BE2C (cell line): ENCODE data around the gene ARID3A.
A peak's percentile ranks its signal among the peaks of the same experiment; 100 is the strongest.

ENCODE experiments used
- DNase-seq: peaks from one replicate; pipeline ENCODE4 v3.0.0-alpha.2; 2020
- H3K27me3 ChIP-seq: fragments of 250-450 bp; sonication (Bioruptor Pico); 2 replicates; pipeline ENCODE4 v1.5.1; 2020; ENCODE audit warnings: mild to moderate bottlenecking
- H3K36me3 ChIP-seq: fragments of 250-450 bp; sonication (Bioruptor Pico); 2 replicates; pipeline ENCODE4 v1.5.1; 2020; ENCODE audit warnings: mild to moderate bottlenecking
- H3K4me1 ChIP-seq: fragments of 250-450 bp; sonication (Bioruptor Pico); 2 replicates; pipeline ENCODE4 v1.5.1; 2020
- H3K4me3 ChIP-seq: 2 replicates; pipeline ENCODE4 v1.5.1; 2011; ENCODE audit warnings: low read depth, low read length
- H3K9me3 ChIP-seq: fragments of 250-450 bp; sonication (Bioruptor Pico); 2 replicates; pipeline ENCODE4 v1.5.1; 2020
- TF ChIP-seq, protein P1 (sequence below): IDR thresholded peaks from 2 replicates; pipeline ENCODE4 v1.5.1; 2012; ENCODE audit warnings: mild to moderate bottlenecking, low read depth, low read length

The ARID3A gene

DNA sequence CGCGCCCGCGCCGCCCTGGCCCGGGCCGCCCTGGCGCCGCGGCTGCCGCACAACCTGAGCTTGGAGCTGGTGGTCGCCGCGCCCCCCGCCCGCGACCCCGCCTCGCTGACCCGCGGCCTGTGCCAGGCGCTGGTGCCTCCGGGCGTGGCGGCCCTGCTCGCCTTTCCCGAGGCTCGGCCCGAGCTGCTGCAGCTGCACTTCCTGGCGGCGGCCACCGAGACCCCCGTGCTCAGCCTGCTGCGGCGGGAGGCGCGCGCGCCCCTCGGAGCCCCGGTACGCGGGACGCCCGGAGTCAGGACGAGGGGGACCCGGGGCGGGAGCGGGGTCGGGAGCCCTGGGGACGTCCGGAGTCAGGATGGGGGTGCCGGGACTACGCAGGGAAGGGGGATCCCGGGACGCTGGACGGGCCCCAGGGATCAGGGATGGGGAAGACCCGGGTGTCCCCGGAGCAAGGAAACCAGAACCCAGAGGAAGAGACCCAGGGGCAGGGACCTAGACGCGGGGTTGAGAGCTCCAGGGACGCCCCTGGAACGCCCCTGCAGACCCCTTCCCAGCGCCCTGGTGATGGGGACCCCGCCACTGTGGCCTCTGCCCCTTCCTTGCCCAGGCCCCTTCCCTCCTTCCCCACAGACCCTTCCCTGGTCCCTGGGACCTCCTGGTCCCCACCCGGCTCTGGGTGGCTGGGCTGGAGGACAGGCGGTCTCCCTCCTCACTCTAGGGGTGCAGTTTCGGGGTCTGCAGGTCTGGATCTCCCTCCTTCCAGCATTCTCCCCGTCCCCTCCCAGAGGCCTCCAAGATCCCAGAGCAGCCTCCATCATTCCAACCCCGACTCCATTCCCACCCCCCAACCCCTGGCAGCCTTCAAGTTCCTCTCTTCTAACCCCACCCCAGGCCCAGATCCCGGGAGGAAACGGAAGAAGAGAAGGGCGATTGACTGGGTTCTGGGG lies 75.0 kb downstream of the ARID3A start:
- no peak for DNase-seq
- Histone ChIP-seq H3K9me3 (no peaks in the 10 kb centered on the region; the same call in 1 of the 2 replicates), H3K4me3 (no peak overlapping the region), H3K36me3 (no peaks in the 10 kb centered on the region), H3K27me3 (peaks cover 93% of the 10 kb centered on the region), H3K4me1 (peaks cover 6% of the 10 kb centered on the region)
- TF ChIP-seq, protein P1, sequence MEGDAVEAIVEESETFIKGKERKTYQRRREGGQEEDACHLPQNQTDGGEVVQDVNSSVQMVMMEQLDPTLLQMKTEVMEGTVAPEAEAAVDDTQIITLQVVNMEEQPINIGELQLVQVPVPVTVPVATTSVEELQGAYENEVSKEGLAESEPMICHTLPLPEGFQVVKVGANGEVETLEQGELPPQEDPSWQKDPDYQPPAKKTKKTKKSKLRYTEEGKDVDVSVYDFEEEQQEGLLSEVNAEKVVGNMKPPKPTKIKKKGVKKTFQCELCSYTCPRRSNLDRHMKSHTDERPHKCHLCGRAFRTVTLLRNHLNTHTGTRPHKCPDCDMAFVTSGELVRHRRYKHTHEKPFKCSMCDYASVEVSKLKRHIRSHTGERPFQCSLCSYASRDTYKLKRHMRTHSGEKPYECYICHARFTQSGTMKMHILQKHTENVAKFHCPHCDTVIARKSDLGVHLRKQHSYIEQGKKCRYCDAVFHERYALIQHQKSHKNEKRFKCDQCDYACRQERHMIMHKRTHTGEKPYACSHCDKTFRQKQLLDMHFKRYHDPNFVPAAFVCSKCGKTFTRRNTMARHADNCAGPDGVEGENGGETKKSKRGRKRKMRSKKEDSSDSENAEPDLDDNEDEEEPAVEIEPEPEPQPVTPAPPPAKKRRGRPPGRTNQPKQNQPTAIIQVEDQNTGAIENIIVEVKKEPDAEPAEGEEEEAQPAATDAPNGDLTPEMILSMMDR: no peak

DNA sequence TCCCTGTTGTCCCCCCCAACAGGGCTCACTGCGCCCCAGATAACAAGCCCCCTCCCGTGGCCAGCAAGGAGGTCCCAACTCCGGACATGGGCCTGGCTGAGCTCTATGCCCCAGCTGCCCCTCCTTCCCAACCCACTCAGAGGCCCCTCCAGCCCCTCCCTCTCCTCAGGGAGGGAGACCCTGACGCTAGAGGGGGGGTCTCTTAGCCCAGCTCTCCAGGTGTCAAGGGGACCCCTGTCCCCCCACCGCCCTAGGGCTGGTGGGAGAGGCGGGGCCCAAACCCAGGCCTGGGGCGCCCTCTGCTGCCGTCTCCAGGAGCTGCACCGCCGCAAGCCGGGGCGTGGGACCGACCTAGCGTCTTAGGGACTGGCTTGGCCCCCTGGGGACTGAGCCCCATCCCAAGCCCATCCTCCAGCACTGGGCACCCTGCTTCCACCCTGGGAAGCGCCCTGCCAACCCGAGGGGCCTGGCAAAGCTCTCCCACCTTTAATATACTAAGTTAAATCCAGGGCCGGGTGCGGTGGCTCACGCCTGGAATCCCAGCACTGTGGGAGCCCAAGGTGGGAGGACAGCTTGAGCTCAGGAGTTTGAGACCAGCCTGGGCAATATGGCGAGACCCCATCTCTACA lies 75.8 kb downstream of the ARID3A start:
- no peaks in the 10 kb centered on the region; the same call in 1 of the 2 replicates for H3K9me3 ChIP-seq
- peak; percentile 66 for DNase-seq
- H3K4me3 ChIP-seq: no peak overlapping the region
- H3K27me3 ChIP-seq: peaks cover 85% of the 10 kb centered on the region
- no peaks in the 10 kb centered on the region for H3K36me3 ChIP-seq
- TF ChIP-seq, protein P1: peak; percentile 79
- no peaks in the 10 kb centered on the region for H3K4me1 ChIP-seq

DNA sequence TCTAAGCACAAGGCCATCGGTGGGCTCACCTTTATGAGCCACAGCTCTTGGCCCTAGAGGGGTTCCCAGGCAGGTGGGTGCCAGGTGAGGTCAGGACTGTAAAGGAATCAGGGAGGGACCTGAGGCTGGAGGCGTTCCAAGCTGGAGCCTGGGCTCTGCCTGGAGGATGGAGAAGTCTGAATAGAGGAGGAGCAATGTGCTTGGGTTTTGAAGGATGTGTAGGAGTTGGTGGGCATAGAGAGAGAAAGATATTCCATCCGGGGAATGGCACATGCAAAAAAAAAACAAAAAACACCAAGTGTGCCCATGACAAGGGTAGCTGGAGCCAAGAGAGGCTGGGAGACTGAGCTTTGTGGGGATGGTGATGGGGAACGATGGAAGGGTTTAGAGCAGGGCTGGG lies 76.8 kb downstream of the ARID3A start:
- TF ChIP-seq, protein P1: no peak
- peaks cover 75% of the 10 kb centered on the region for H3K27me3 ChIP-seq
- no peaks in the 10 kb centered on the region; the same call in 1 of the 2 replicates for H3K9me3 ChIP-seq
- H3K36me3 ChIP-seq: no peaks in the 10 kb centered on the region
- DNase-seq: no peak
- H3K4me3 ChIP-seq: no peak overlapping the region
- H3K4me1 ChIP-seq: no peaks in the 10 kb centered on the region

DNA sequence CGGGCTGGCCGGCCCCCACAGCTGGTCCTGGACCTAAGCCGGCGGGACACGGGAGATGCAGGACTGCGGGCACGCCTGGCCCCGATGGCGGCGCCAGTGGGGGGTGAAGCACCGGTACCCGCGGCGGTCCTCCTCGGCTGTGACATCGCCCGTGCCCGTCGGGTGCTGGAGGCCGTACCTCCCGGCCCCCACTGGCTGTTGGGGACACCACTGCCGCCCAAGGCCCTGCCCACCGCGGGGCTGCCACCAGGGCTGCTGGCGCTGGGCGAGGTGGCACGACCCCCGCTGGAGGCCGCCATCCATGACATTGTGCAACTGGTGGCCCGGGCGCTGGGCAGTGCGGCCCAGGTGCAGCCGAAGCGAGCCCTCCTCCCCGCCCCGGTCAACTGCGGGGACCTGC lies 77.4 kb downstream of the ARID3A start:
- Histone ChIP-seq H3K36me3 (no peaks in the 10 kb centered on the region), H3K4me3 (no peak overlapping the region), H3K27me3 (peaks cover 68% of the 10 kb centered on the region), H3K9me3 (no peaks in the 10 kb centered on the region; the same call in 1 of the 2 replicates), H3K4me1 (no peaks in the 10 kb centered on the region)
- DNase-seq: no peak
- TF ChIP-seq, protein P1: no peak

DNA sequence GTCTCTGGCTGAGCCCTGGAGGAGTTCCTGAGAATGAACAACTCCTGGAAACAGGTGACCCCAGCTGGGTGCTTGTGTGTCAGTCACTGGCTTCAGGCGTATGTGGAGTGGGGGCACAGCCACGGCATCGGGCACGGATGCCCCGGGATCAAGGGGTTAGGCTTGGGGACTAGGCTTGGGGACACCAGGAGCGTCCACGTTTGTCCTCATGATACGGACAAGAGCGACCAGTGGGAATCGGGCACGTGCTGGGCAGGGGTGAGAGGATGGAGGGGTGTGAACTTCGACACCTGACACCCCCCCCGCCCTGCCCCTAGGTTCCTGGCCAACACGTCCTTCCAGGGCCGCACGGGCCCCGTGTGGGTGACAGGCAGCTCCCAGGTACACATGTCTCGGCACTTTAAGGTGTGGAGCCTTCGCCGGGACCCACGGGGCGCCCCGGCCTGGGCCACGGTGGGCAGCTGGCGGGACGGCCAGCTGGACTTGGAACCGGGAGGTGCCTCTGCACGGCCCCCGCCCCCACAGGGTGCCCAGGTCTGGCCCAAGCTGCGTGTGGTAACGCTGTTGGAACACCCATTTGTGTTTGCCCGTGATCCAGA lies 78.5 kb downstream of the ARID3A start:
- DNase-seq: no peak
- Histone ChIP-seq H3K4me3 (no peak overlapping the region), H3K4me1 (no peaks in the 10 kb centered on the region), H3K9me3 (no peaks in the 10 kb centered on the region; the same call in 1 of the 2 replicates), H3K36me3 (no peaks in the 10 kb centered on the region), H3K27me3 (peaks cover 58% of the 10 kb centered on the region)
- TF ChIP-seq, protein P1: no peak
